B cell (primary cell): Measurements from ENCODE around the gene UMODL1. TPM values are rescaled to one million over a fixed set of nuclear protein-coding genes. Genes with fewer than 3 reads are reported as not detected.

Experiments
- ATAC-seq: fragments of 200-7000 bp; cut with Tn5 transposase; one replicate; pipeline ENCODE4 v1.10.0; 2021; ENCODE audit warnings: low read depth, mild to moderate bottlenecking, moderate number of reproducible peaks, moderate library complexity
- CTCF ChIA-PET: fragments of 350-600 bp; sonication (Branson Sonifier 250); formaldehyde crosslinking; loops from one replicate; lab custom pipeline; 2021; ENCODE audit warnings: antibody characterized with exemption, inconsistent platforms; lab: Charles Lee
- POLR2A ChIA-PET: fragments of 350-600 bp; sonication (Branson Sonifier 250); formaldehyde crosslinking; loops from one replicate; lab custom pipeline; 2021; ENCODE audit warnings: antibody characterized with exemption; lab: Charles Lee
- DNase-seq: peaks from one replicate; pipeline ENCODE4 v3.0.0; 2013
- H2AFZ ChIP-seq: 2 replicates; pipeline ENCODE4 v1.6.1; 2012; ENCODE audit warnings: mild to moderate bottlenecking, low read depth, low read length; ENCODE audit not compliant: insufficient read depth, poor library complexity, severe bottlenecking
- H3K27ac ChIP-seq, 2 donors: 1 replicate in 1 of 2; 2 replicates in 1 of 2; pipeline ENCODE4 v1.5.1; 2012 to 2013; ENCODE audit warnings: low read length in 2 of 2, mild to moderate bottlenecking in 2 of 2, moderate library complexity in 1 of 2
- H3K27me3 ChIP-seq, 4 experiments: fragments of 200-600 bp in 1 of 4; sonication (generic) in 1 of 4; replicated peaks in 1 of 4; 1 replicate in 2 of 4; 2 replicates in 2 of 4; pipeline versions ENCODE4 v1.6.1 to v1.7.0; 2013 to 2016; ENCODE audit warnings: low read length in 3 of 4, mild to moderate bottlenecking in 2 of 4, mixed read lengths in 1 of 4, moderate library complexity in 1 of 4; ENCODE audit not compliant: insufficient read depth in 4 of 4, control insufficient read depth in 3 of 4; ENCODE audit errors: control extremely low read depth in 1 of 4
- H3K36me3 ChIP-seq, 2 experiments: replicated peaks in 1 of 2; 1 replicate in 1 of 2; 2 replicates in 1 of 2; pipeline versions ENCODE4 v1.6.1 to v1.7.1; 2013; ENCODE audit warnings: low read length in 1 of 2; ENCODE audit not compliant: insufficient read depth in 2 of 2, control insufficient read depth in 1 of 2; ENCODE audit errors: control extremely low read depth in 1 of 2, extremely low read depth in 1 of 2
- H3K4me1 ChIP-seq, 2 donors: fragments of 200-600 bp in 1 of 2; sonication (generic) in 1 of 2; 1 replicate in 1 of 2; 2 replicates in 1 of 2; pipeline versions ENCODE4 v1.5.1 to v1.6.1; 2013 to 2017; ENCODE audit warnings: low read length in 2 of 2; ENCODE audit not compliant: control insufficient read depth in 2 of 2, insufficient read depth in 2 of 2
- H3K4me2 ChIP-seq: replicated peaks from 2 replicates; pipeline ENCODE3; 2012; ENCODE audit warnings: mild to moderate bottlenecking, low read depth, low read length; ENCODE audit not compliant: poor library complexity, severe bottlenecking
- H3K4me3 ChIP-seq, 5 experiments: fragments of 200-600 bp in 1 of 5; sonication (generic) in 1 of 5; 1 replicate in 3 of 5; 2 replicates in 2 of 5; pipeline versions ENCODE4 v1.5.1 to v1.7.0; 2011 to 2016; ENCODE audit warnings: low read length in 4 of 5, mild to moderate bottlenecking in 4 of 5, low read depth in 2 of 5, control low read depth in 1 of 5, moderate library complexity in 1 of 5; ENCODE audit not compliant: insufficient read depth in 1 of 5; ENCODE audit errors: control extremely low read depth in 1 of 5, extremely low read depth in 1 of 5
- H3K79me2 ChIP-seq: fragments of 200-600 bp; sonication (generic); one replicate; pipeline ENCODE4 v1.6.0; 2016; ENCODE audit warnings: low read length; ENCODE audit not compliant: control insufficient read depth, insufficient read depth
- H3K9ac ChIP-seq: fragments of 200-600 bp; sonication (generic); 2 replicates; pipeline ENCODE4 v1.6.1; 2017; ENCODE audit warnings: mild to moderate bottlenecking, low read length, moderate library complexity
- H3K9me3 ChIP-seq, 3 donors: one replicate each; pipeline versions ENCODE4 v1.6.1 to v1.7.1; 2013; ENCODE audit warnings: low read length in 2 of 3; ENCODE audit not compliant: control insufficient read depth in 2 of 3, insufficient read depth in 1 of 3; ENCODE audit errors: control extremely low read depth in 1 of 3
- H4K20me1 ChIP-seq: 2 replicates; pipeline ENCODE4 v1.6.0; 2012; ENCODE audit warnings: mild to moderate bottlenecking, low read length; ENCODE audit not compliant: insufficient read depth, control insufficient read depth, poor library complexity, severe bottlenecking
- H3K27ac Mint-ChIP-seq: one replicate; pipeline ENCODE4 v1.8.0; 2021; ENCODE audit warnings: mixed read lengths
- H3K27me3 Mint-ChIP-seq: one replicate; pipeline ENCODE4 v1.8.0; 2021; ENCODE audit warnings: mixed read lengths
- H3K4me1 Mint-ChIP-seq: one replicate; pipeline ENCODE4 v1.8.0; 2021; ENCODE audit warnings: mixed read lengths
- H3K4me3 Mint-ChIP-seq: one replicate; pipeline ENCODE4 v1.8.0; 2021; ENCODE audit warnings: mixed read lengths
- H3K9me3 Mint-ChIP-seq: one replicate; pipeline ENCODE4 v1.8.0; 2022; ENCODE audit warnings: mixed read lengths; ENCODE audit not compliant: insufficient read depth
- CTCF ChIP-seq: fragments of 200-600 bp; IDR thresholded peaks from one replicate; pipeline ENCODE4 v1.8.0; 2022; ENCODE audit warnings: antibody characterized with exemption, mild to moderate bottlenecking
- EZH2 ChIP-seq: IDR thresholded peaks from 2 replicates; pipeline ENCODE4 v1.6.1; 2012; ENCODE audit warnings: borderline replicate concordance, low read depth, mild to moderate bottlenecking, moderate library complexity, low read length; ENCODE audit not compliant: insufficient read depth, poor library complexity, severe bottlenecking
- WGBS: methylation state at CpG from one replicate; pipeline ENCODE4 v1.1.5; 2013; ENCODE audit warnings: missing lambda C conversion rate; ENCODE audit not compliant: insufficient coverage; 5-methylcytosine and 5-hydroxymethylcytosine counted together
- intact Hi-C: fragments of 100-400 bp; cut with micrococcal nuclease; formaldehyde crosslinking; loops from one replicate; pipeline ENCODE4 v1.10.0; 2022
- polyA plus RNA-seq: library from polyadenylated mRNA; depleted of rRNA; stranded (reverse); fragments of >200 nt; gene quantifications from 2 replicates; pipeline ENCODE4 v1.2.3, GENCODE V29; 2012
- total RNA-seq, 2 donors: library from RNA; stranded (reverse); fragments of 120-200 nt in 1 of 2; gene quantifications; 1 replicate in 1 of 2; 2 replicates in 1 of 2; pipeline versions ENCODE4 v1.2.3 to v1.2.4, GENCODE V29; 2013 to 2022

UMODL1 gene
- total and polyA plus RNA-seq, 2 donors (not counting 1 experiment from before 2014, with no cell fraction given): 0.10 to 0.49 TPM

GRCh38 chr21:42022091-42022430 is 49.1 kb upstream of the UMODL1 start:
- H3K9me3 Mint-ChIP-seq: no peaks in the 10 kb centered on the region
- no peak overlapping the region for H3K4me3 ChIP-seq
- intact Hi-C loops: no loop called here
- no peaks in the 10 kb centered on the region for H3K27me3 ChIP-seq
- H3K4me1 Mint-ChIP-seq: peaks cover 1% of the 10 kb centered on the region
- no peak for ATAC-seq
- H3K9me3 ChIP-seq: no peaks in the 10 kb centered on the region
- no peak overlapping the region for H3K4me3 Mint-ChIP-seq
- H3K27ac ChIP-seq: no peak overlapping the region
- no peak overlapping the region for H3K27ac Mint-ChIP-seq
- H2AFZ ChIP-seq: no peak overlapping the region
- no peaks in the 10 kb centered on the region for H3K36me3 ChIP-seq
- 97% methylated on average over 12 of the region's 12 CpGs for WGBS
- H3K4me2 ChIP-seq: no peak overlapping the region
- H4K20me1 ChIP-seq: no peaks in the 10 kb centered on the region
- no peaks in the 10 kb centered on the region for H3K4me1 ChIP-seq
- CTCF ChIA-PET: no interaction called here
- no peak for TF ChIP-seq EZH2
- no peak for TF ChIP-seq CTCF
- H3K27me3 Mint-ChIP-seq: peaks cover 7% of the 10 kb centered on the region
- no peak for DNase-seq
- POLR2A ChIA-PET: no interaction called here
- H3K9ac ChIP-seq: no peak overlapping the region
- no peaks in the 10 kb centered on the region for H3K79me2 ChIP-seq

GRCh38 chr21:42022906-42023305 is 48.2 kb upstream of the UMODL1 start:
- no peaks in the 10 kb centered on the region for H3K79me2 ChIP-seq
- ChIA-PET POLR2A (no interaction called here), CTCF (no interaction called here)
- no peak overlapping the region for H3K4me3 ChIP-seq
- peaks cover 2% of the 10 kb centered on the region for H3K4me1 Mint-ChIP-seq
- intact Hi-C loops: no loop called here
- no peak overlapping the region for H3K27ac Mint-ChIP-seq
- H3K4me2 ChIP-seq: no peak overlapping the region
- no peak overlapping the region for H3K4me3 Mint-ChIP-seq
- DNase-seq (no peak), ATAC-seq (no peak)
- no peaks in the 10 kb centered on the region for H3K36me3 ChIP-seq
- no peaks in the 10 kb centered on the region for H3K9me3 ChIP-seq
- H3K27me3 Mint-ChIP-seq: peaks cover 7% of the 10 kb centered on the region
- H3K9me3 Mint-ChIP-seq: no peaks in the 10 kb centered on the region
- TF ChIP-seq CTCF (no peak), EZH2 (no peak)
- no peaks in the 10 kb centered on the region for H4K20me1 ChIP-seq
- H2AFZ ChIP-seq: no peak overlapping the region
- H3K4me1 ChIP-seq: no peaks in the 10 kb centered on the region
- 98% methylated on average over 11 of the region's 11 CpGs for WGBS
- H3K27me3 ChIP-seq: no peaks in the 10 kb centered on the region
- H3K27ac ChIP-seq: no peak overlapping the region
- no peak overlapping the region for H3K9ac ChIP-seq
